ENCODE measurements around the gene GLYR1.

Gene GLYR1

GRCh38 chr16:4754865-4755264, 92.2 kb downstream of the GLYR1 start:
- no peak for DNase-seq

GRCh38 chr16:4753227-4753626, 93.9 kb downstream of the GLYR1 start:
- no peak for DNase-seq
